HG03354 (cell line): ENCODE results near the gene LUZP1.

Experiments used
- ATAC-seq: cut with Tn5 transposase; IDR thresholded peaks from one replicate; pipeline ENCODE4 v1.9.1; 2021; ENCODE audit warnings: mild to moderate bottlenecking; ENCODE audit not compliant: unreplicated experiment, poor library complexity, severe bottlenecking

Gene LUZP1

GRCh38 chr1:23098463-23099170, 70.0 kb downstream of the LUZP1 start:
- no peak for ATAC-seq

DNA sequence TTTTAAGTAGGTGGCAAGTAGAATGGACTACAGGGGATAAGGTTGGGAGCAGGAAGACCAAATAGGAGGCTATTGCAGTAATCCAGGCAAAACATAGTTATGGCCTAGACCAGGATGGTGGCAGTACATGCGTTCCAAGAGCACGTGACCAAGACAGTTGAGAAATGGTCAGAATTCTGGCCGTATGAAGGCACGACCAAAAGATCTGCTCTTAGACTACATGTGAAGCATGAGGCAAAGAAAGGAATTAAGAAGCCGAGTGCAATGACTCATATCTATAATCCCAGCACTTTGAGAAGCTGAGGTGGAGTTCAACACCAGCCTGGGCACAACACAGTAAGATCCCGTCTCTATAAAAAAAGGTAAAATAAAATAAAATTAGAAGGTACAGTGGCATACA, 71.3 kb downstream of the LUZP1 start:
- ATAC-seq: no peak

GRCh38 chr1:23092447-23092846, 76.2 kb downstream of the LUZP1 start:
- no peak for ATAC-seq

DNA sequence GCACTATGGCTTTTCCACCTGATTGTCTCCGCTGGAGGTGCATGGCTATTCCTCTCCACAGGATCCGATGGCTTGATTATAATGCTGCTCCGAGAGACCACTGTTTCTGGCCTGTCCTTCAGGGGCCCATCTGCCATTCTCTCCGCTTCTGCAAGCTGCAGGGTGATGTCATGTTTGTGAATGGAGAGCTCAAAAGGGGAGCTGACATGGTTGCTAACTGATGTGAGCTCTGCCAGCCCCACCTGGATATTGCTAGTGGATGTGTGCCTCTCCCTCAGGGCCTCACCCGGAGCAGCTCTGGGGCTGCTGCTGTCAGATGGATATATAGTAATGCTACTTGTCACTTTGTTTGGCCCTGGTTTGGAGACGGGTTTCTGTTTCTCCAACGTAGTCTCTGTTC, 77.1 kb downstream of the LUZP1 start:
- no peak for ATAC-seq

- no peak for ATAC-seq
Observed at GRCh38 chr1:23090056-23090455, 78.6 kb downstream of the LUZP1 start.

GRCh38 chr1:23088027-23088426, 80.6 kb downstream of the LUZP1 start:
- ATAC-seq: no peak

GRCh38 chr1:23085696-23086095, 83.0 kb downstream of the LUZP1 start:
- ATAC-seq: no peak

- no peak for ATAC-seq
Observed at GRCh38 chr1:23084880-23085279, 83.8 kb downstream of the LUZP1 start.

GRCh38 chr1:23083714-23084480, 84.8 kb downstream of the LUZP1 start:
- no peak for ATAC-seq

GRCh38 chr1:23081376-23081775, 87.3 kb downstream of the LUZP1 start:
- no peak for ATAC-seq

DNA sequence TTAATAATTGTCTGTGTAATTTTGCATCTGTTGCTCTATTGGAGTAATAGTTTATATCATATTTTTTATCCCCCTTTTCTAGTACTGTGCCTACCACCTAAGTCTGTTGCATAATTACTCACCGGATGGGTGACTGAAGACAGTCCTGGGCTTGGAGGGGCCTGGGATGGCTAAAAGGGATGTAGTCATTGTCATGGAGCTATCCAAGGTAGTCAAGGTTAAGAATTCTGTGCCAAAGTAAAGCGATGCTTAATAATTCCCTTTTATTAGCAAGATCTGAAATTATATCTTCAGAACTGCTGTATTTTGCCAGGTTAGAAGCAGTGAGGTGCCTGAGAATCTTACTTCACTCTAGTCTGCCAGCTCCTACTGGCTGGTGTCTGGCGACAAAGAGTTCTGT, 87.8 kb downstream of the LUZP1 start:
- no peak for ATAC-seq

DNA sequence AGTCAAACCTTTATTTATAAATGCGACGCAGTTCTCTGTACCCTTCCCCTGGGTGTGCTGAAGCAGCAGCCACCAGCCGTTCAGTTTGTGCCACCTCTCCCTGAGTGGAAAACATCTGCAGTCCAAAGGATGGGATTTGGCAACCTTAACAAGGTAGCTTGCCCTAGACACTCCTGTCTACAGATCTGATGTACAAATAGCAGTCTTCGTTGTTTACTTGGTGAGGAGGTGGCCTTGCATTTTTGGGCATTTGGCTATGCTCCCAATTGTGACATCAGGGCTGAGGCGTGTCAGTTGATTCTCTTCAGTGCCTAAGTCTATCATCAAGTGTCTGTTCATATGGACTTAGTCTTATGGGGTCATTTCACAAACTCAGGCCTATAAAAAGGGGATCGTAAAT, 89.6 kb downstream of the LUZP1 start:
- no peak for ATAC-seq

DNA sequence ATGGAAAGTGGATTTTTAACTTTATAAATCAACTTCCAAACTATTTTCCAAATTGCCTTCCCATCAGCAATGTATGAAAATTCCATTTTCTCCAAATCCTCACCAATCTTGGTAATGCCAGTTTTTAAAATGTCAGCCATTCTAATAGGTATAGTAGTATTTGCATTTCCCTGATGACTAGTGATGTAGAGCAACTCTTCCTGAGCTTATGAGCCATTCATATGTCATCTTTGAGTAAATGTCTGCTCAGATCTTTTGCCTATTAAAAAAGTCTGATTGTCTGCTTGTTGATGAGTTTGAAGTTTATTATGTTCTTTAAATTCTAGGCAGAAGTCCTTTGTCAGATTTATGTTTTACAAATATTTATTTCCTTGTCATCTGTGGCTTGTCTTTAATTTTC, 94.6 kb downstream of the LUZP1 start:
- no peak for ATAC-seq

- no peak for ATAC-seq
Observed at GRCh38 chr1:23069675-23070074, 99.0 kb downstream of the LUZP1 start.

GRCh38 chr1:23069149-23069548, 99.5 kb downstream of the LUZP1 start:
- ATAC-seq: no peak

- no peak for ATAC-seq
Observed at GRCh38 chr1:23066075-23066474, 102.6 kb downstream of the LUZP1 start.

DNA sequence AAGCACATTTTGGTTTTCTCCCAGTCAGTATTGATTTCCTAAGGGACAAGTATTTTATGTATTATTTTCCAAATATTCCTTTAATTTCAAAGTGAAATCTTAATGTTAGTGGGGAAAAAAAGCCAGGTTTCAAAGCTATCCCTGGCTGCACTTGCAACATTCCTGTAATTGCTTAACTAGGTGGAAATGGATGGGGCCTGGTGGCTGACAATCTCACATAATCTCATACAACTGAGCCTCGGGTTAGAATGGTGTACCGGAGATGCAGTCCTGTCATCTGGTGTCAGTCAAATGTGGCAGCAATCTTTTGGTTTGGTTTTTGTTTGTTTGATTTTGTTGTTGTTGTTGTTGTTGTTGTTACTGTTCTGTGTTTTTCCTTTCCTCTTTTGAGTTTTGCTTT, 103.3 kb downstream of the LUZP1 start:
- no peak for ATAC-seq

DNA sequence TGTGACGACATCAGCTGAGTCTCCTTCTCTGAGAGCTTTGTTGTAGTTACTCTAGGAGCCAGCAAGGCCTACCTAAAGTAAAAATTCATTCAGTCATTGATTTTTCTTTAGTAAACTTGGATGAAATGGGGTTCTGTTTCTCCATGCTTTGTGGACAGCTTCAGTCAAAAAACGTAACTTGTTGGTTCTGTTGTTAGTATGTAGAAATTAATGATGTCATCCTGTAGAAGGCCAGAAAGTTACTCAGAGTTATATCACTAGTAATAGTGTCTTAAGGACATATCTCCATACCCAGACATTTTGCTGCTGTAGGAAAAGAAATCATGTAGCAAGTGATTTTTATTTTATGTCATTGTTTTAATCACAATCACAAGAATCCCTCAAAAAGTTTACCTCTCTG, 106.4 kb downstream of the LUZP1 start:
- no peak for ATAC-seq

GRCh38 chr1:23057301-23057700, 111.4 kb downstream of the LUZP1 start:
- no peak for ATAC-seq

- ATAC-seq: no peak
Observed at GRCh38 chr1:23051290-23051909, 117.3 kb downstream of the LUZP1 start.

- ATAC-seq: no peak
Observed at GRCh38 chr1:23050201-23050600, 118.5 kb downstream of the LUZP1 start.
